Measurements from ENCODE around the gene SDSL. TPM values are rescaled to one million over a fixed set of nuclear protein-coding genes. Genes with fewer than 3 reads are reported as not detected.

The SDSL gene
- total RNA-seq, 4 donors from 2014 or later = 7.5 to 21.5 (median 11.4) TPM

DNA sequence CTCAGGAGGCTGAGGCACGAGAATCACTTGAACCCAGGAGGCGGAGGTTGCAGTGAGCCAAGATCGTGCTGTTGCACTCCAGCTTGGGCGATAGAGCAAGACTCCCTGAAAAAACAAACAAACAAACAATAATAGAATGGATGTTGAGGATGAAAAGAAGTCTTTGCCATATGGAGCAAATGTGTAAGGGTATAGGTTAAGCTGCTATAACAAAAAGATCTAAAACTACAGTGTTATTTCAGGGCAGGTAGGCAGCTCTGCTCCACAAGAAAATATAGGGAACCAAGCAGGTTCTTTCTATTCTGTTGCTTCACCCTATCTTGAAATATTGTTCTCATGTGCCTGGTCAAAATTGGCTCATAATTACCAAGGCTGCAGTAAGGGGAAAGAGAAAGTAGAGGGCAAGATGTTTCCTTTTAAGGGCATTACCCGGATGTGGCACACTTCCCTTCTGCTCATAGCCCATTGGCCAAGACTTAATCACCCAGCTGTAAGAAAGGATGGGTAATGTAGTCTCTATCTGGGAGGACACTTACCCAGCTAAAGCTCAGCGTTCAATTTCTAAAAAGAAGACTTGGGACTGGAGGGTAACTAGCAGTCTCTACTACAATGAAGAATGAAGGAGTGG is 23.5 kb downstream of the SDSL start:
- Histone ChIP-seq H3K27ac (no peak overlapping the region), H3K9me3 (no peaks in the 10 kb centered on the region), H3K4me1 (no peaks in the 10 kb centered on the region), H3K4me3 (no peak overlapping the region), H3K36me3 (no peaks in the 10 kb centered on the region), H3K27me3 (no peaks in the 10 kb centered on the region)
- no peak for DNase-seq
- no peak for TF ChIP-seq POLR2A (IDR thresholded peaks at IDR 0.05)
- TF ChIP-seq, protein P1, sequence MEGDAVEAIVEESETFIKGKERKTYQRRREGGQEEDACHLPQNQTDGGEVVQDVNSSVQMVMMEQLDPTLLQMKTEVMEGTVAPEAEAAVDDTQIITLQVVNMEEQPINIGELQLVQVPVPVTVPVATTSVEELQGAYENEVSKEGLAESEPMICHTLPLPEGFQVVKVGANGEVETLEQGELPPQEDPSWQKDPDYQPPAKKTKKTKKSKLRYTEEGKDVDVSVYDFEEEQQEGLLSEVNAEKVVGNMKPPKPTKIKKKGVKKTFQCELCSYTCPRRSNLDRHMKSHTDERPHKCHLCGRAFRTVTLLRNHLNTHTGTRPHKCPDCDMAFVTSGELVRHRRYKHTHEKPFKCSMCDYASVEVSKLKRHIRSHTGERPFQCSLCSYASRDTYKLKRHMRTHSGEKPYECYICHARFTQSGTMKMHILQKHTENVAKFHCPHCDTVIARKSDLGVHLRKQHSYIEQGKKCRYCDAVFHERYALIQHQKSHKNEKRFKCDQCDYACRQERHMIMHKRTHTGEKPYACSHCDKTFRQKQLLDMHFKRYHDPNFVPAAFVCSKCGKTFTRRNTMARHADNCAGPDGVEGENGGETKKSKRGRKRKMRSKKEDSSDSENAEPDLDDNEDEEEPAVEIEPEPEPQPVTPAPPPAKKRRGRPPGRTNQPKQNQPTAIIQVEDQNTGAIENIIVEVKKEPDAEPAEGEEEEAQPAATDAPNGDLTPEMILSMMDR (IDR thresholded peaks at IDR 0.05) = no peak

DNA sequence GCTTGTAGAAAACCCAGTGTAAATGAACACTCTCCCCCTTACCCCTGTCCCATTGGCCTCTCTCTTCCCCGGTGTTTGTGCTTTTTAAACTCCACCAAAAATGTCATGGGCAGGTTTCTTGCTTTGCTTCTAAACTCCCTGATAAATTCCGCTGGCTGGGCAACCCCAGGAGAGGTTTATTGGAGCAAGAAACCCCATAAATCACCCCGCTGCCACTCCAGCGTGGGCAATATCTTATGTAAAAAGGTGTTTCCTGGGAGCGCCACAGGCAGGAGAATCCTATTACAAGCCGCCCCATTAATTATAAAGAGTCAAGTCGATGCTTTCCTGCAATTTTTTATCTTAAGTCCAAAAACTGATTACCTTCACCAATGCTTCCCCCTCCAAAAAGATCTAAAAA is 26.7 kb downstream of the SDSL start:
- no peaks in the 10 kb centered on the region for H3K4me1 ChIP-seq
- H3K27me3 ChIP-seq = no peaks in the 10 kb centered on the region
- no peak for DNase-seq
- no peaks in the 10 kb centered on the region for H3K9me3 ChIP-seq
- H3K36me3 ChIP-seq = no peaks in the 10 kb centered on the region
- no peak overlapping the region for H3K27ac ChIP-seq
- TF ChIP-seq, protein P1 (IDR thresholded peaks at IDR 0.05) = no peak
- no peak for TF ChIP-seq POLR2A (IDR thresholded peaks at IDR 0.05)
- no peak overlapping the region for H3K4me3 ChIP-seq

DNA sequence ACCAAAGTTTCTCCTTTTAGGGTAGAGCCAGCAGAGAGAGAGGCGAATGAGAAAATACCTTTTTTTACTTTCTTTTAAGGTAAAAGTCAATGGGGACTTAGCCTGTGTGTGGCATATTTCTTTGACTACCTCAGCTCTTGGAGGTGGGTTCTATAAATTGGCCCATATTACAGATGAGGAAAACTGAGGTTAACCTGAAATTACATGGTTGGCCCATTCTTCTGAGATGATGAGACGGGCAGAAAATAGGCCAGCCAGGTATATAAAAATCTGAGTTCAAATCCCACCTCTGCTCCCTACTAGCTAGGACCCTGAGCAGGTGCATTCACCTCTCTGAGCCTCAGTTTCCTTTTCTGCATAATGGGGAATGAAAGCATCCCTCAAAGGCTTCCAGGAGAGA is 27.1 kb downstream of the SDSL start:
- Histone ChIP-seq H3K9me3 (no peaks in the 10 kb centered on the region), H3K4me3 (no peak overlapping the region), H3K4me1 (no peaks in the 10 kb centered on the region), H3K27ac (no peak overlapping the region), H3K27me3 (no peaks in the 10 kb centered on the region), H3K36me3 (no peaks in the 10 kb centered on the region)
- no peak for DNase-seq
- TF ChIP-seq POLR2A (IDR thresholded peaks at IDR 0.05) = no peak
- TF ChIP-seq, protein P1 (IDR thresholded peaks at IDR 0.05) = no peak

DNA sequence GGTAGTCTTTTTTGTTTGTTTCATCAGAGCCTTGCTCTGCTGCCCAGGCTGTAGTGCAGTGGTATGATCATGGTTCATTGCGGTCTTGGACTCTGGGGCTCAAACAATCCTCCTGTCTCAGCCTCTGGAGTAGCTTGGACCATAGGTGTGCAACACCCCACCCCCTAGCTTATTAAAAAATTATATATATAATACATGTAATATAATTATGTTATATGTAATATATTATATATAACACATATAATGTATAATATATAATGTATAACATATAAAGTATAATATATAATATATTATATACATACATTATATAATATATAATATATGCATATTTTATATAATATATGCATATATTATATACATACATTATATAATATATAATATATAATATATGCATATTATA is 27.7 kb downstream of the SDSL start:
- no peak for DNase-seq
- H3K9me3 ChIP-seq = no peaks in the 10 kb centered on the region
- no peak overlapping the region for H3K27ac ChIP-seq
- no peaks in the 10 kb centered on the region for H3K36me3 ChIP-seq
- H3K4me1 ChIP-seq = no peaks in the 10 kb centered on the region
- no peak overlapping the region for H3K4me3 ChIP-seq
- no peaks in the 10 kb centered on the region for H3K27me3 ChIP-seq
- TF ChIP-seq POLR2A (IDR thresholded peaks at IDR 0.05) = no peak
- TF ChIP-seq, protein P1 (IDR thresholded peaks at IDR 0.05) = no peak

DNA sequence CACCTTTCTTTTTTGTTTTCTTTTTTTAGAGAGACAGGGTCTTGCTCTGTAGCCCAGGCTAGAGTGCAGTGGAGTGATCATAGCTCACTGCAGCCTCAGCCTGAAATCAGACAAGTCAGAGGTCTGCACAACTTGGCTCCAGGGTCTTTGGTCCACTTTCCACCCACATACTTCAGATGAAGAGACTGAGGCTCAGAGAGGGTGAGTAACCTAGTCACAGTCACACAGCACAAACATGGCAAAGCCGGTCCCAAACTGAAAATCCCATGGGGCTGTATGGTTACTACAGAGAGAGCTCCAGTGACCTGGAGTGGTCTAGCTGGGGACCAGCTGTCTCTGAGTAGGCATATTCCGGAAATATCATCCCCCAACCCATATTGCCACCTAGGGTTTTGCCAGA is 30.3 kb downstream of the SDSL start:
- no peaks in the 10 kb centered on the region for H3K27me3 ChIP-seq
- H3K36me3 ChIP-seq = no peaks in the 10 kb centered on the region
- DNase-seq = no peak
- no peak overlapping the region for H3K4me3 ChIP-seq
- H3K4me1 ChIP-seq = no peaks in the 10 kb centered on the region
- no peak overlapping the region for H3K27ac ChIP-seq
- H3K9me3 ChIP-seq = no peaks in the 10 kb centered on the region
- no peak for TF ChIP-seq POLR2A (IDR thresholded peaks at IDR 0.05)
- TF ChIP-seq, protein P1 (IDR thresholded peaks at IDR 0.05) = no peak

DNA sequence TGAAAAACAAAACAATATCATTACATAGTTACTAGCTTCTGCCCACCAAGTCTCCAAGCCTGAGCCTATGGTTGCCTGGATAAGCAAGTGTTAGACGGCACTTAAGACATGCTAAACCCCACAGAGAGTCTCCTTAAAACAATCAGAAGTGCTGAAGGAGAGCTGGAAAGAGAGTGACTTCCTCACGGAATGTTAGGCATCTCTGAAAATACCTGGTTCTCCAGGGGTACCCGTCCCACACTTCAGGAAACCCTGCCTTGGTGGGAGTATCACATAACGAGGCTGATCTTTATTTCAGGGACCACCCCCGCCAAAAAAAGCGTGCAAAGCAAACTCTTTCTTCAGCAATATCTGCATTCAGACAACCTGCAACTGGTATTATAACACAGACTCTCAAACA is 31.1 kb downstream of the SDSL start:
- DNase-seq = no peak
- H3K36me3 ChIP-seq = no peaks in the 10 kb centered on the region
- H3K9me3 ChIP-seq = no peaks in the 10 kb centered on the region
- no peak overlapping the region for H3K4me3 ChIP-seq
- TF ChIP-seq POLR2A (IDR thresholded peaks at IDR 0.05) = no peak
- TF ChIP-seq, protein P1 (IDR thresholded peaks at IDR 0.05) = no peak
- H3K27me3 ChIP-seq = no peaks in the 10 kb centered on the region
- H3K4me1 ChIP-seq = no peaks in the 10 kb centered on the region
- no peak overlapping the region for H3K27ac ChIP-seq

Measured in Peyer's patch (tissue), 4 donors.